Fibroblast of the conjunctiva (primary cell): ENCODE measurements around the gene SP140L.
"Not testable (repeated sequence)": the region's sequence is repeated elsewhere in the genome, so short reads cannot be mapped to it uniquely, and the experiment has no call there.

ENCODE experiments used
- DNase-seq: peaks from one replicate; pipeline ENCODE4 v3.0.0-alpha.2; 2010; ENCODE audit warnings: low read depth

SP140L gene

GRCh38 chr2:230362030-230362691, 35.2 kb downstream of the SP140L start:
- DNase-seq: no peak

GRCh38 chr2:230382108-230382507, 55.1 kb downstream of the SP140L start:
- DNase-seq: no peak

DNA sequence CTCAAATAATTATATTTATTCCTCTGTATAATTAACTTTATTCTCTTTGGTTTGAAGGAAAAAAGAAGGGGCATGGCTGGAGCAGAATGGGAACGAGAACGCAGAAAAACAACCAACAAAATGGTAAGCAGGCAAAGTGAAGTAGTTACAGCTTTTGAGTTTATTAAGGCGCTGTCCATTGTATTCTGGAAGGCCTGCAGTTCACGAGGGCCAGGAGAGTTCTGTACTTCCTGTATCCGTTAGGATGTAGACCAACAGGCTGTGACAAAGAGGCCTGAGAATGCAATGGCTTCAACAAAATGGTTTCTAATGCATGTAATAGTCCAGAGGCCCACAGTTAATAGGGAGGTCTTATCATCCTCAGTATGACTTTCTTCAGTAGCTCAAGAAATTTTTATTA, 56.5 kb downstream of the SP140L start:
- DNase-seq: no peak

DNA sequence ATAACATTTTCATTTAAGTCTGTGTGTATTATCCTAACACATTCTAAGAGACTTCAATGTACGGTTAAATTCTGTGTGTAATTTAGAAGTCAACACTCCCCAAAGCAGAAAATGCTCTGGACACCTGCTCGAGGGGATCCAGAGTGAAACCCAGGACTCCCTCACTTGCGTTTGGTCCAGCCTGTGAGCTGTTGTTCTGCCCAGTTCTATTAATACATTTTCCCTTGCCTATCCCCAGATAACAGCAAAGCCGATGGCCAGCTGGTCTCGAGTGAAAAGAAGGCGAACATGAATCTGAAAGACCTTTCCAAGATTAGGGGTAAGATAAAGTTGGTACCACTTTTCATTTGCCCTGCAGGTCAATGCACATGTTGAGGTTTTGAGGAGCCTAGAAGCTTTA, 58.0 kb downstream of the SP140L start:
- no peak for DNase-seq

GRCh38 chr2:230394301-230394700, 67.3 kb downstream of the SP140L start:
- DNase-seq: no peak

- not testable (repeated sequence) for DNase-seq
Measured at GRCh38 chr2:230398698-230399097, 71.7 kb downstream of the SP140L start.

DNA sequence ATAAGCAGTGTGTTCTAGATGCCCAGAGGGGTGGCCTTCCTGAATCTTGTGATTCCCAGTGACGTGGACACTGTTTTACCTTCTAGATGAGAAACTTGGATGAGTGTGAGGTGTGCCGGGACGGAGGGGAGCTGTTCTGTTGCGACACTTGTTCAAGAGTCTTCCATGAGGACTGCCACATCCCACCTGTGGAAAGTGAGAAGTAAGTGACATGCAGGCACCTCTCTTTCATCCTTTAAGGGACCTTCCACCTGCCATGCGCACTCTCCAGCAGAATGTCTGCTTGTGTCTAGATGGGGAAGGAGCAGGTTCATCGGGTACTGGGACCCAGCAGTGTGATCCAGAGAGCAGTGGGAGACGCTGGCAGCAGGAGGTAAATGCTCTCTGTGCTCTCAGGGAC, 73.0 kb downstream of the SP140L start:
- DNase-seq: no peak

DNA sequence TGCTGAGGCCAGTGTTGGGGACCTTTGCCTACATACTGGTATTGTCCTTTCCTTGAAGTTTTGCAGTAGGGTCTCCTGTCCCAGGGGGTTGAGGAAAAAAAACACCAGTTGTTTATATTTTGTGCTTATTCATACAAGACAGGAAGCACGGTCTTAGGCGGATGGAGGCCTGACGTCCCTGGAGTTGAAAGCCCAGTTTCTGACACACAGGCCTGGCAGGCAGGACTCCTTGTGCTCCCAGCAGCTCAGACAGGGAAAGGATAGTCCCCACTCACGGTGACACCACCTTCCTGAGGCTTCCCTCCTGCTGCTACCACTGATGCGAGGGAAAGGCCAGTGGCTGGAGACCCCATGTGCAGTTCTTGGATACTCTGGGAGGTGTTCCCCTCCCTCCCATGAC, 73.5 kb downstream of the SP140L start:
- no peak for DNase-seq

DNA sequence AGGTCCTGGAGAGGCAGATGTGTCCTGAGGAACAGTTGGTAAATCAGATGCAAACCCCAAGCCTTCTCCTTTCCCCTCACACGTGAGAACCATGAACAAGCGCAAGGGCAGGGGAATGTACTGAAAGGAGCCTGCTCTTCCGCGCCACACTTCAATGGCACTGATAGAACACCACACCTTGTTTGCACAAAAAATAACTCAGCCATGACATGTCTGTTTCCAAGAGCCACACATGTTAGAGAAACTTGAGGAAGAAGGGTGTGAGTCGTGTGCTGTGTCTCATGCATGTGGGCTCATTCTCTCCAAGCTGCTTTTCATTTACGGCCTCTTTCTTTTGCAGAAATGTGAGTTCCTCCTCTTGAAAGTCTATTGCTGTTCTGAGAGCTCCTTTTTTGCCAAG, 74.0 kb downstream of the SP140L start:
- not testable (repeated sequence) for DNase-seq

DNA sequence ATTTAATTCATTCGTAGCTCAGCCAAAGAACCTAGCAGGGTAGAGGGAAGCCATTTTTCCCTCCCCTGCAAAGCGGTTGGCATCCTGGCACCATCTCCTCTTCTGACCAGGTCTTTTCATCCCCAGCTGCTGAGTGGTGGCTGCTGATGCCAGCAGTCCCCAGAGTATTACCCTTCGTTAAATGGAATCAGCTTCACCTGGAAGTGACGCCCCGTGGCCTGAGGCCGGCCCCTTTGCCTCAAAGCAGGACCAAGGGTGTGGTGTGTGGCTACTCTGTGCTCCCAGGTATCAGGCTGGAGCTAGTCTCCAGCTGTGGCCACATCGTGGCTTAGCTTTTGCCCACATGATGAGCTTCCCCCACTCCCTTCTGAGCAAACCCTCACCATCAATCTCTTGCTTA, 76.8 kb downstream of the SP140L start:
- DNase-seq: no peak

GRCh38 chr2:230405824-230406223, 78.8 kb downstream of the SP140L start:
- DNase-seq: no peak

GRCh38 chr2:230408244-230408842, 81.3 kb downstream of the SP140L start:
- peak; percentile 27 for DNase-seq

DNA sequence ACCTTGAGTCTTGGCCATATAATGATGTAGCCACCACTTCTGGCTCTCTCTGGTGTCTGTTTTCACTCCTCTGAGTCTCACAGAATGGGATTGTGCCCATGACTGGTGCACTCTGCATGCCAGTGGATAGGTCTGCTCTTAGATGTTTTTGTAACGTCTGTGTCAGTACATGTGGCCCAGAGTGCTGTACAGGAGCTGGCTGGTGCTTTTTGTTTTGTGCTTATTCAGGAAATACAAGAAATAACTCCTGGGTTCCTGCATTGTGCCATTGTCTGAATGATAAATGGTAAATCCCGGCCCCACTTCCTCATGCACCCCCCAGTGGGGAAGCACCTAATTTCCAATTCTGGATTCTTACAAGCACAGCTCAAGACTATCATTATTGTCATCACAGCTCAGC, 82.3 kb downstream of the SP140L start:
- not testable (repeated sequence) for DNase-seq

DNA sequence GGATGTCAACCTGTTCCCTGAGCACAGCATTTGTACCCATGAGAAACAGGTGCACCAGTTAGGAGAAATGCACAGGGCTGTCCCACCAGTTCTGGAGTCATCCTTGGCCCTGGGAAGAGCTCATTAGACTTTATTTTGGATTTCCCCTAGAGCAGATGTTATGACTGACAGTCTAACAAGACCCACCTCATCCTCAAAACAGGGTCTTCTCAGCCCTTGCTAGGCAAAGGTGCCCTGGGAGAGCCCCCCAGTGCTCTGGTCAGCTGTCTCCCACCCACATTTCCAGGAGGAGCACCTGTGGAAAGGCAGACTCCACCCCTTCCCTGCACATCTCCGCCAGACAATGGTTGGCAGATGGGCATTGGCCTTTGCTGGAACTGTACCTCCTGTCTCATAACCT, 83.3 kb downstream of the SP140L start:
- no peak for DNase-seq

- DNase-seq: no peak
Measured at GRCh38 chr2:230410861-230411569, 84.0 kb downstream of the SP140L start.

GRCh38 chr2:230411570-230412370, 84.8 kb downstream of the SP140L start:
- peak; percentile 24 for DNase-seq

DNA sequence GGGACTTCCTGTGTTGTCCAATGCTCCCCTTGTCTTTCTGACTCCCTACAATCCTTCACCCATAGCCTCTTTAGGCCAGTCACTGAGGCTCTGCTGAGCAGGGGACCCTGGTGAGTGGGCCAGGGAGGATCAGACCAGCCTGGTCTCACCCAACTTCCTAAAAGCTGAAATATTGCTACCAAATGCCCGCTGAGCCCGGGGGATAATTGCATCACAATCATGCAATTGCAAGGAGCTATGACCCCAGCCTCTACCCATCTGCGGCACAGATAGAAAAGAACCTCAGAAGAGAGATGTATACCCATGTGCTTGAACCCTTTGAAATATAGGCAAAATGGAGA, 85.3 kb downstream of the SP140L start:
- DNase-seq: no peak

DNA sequence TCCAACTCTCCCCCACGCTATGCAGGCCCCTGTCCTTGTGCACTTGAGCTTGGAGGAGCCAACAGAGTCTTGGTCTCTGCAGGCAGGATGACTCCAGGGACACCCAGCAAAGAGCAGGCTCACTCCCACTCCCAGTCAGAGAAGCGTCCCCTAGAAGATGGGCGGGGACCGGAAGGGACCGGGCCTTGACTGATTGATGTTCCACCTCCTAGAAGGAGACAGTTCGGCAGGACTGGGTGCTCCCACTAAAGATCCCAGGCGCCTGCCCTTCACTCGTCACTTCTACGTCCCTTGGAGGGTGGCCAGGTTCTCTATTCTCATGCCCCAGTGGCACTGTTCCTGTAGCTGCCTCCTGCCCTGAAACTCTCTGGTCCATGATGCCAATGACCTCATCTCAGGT, 85.9 kb downstream of the SP140L start:
- DNase-seq: no peak

DNA sequence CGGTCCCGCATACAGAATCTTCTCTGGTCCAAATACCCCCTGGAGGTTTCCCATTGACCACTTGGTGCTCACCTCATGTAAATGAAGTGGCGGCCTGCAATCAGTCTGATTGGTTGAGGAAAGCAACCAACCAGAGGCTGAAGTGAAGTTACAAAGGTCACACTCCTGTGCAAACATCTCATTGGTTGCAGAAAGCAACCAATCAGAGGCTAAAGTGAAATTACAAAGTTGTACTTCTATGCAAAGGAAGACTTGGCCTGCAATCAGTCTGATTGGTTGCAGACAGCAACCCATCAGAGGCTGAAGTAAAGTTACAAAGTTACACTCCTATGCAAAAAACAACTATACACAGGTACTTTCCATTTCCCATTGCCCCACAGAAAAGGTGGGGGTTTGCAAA, 86.5 kb downstream of the SP140L start:
- no peak for DNase-seq

- DNase-seq: no peak
Measured at GRCh38 chr2:230414302-230414701, 87.3 kb downstream of the SP140L start.

- peak; percentile 69 for DNase-seq
Measured at GRCh38 chr2:230416061-230416721, 89.2 kb downstream of the SP140L start, which contains the start of gene SP100. TSS of gene SP100 (plus strand) at chr2:230416201. CDS start at chr2:230416297, 96 bp downstream.

DNA sequence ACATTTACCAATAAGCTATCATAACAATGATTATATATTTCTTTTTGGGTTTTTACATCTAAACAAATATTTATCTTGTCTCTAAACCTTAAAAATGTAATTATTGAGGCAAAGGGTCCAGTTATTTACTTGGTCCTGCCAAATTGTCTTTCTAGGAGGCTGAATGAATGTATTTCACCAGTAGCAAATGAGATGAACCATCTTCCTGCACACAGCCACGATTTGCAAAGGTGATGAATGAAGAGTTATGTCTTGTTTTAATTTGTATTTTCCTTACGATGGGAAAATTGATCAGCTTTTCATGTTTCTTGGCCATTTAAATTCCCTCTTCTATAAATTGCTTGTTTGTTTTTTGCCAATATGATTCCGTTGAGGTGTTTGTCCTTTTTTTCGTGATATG, 90.4 kb downstream of the SP140L start:
- DNase-seq: no peak
